Measurements from ENCODE around the gene UNC79. TPM values are rescaled to one million over a fixed set of nuclear protein-coding genes. Genes with fewer than 3 reads are reported as not detected.

The UNC79 gene
- 0.22 and 0.79 TPM in 2 replicates for total RNA-seq

DNA sequence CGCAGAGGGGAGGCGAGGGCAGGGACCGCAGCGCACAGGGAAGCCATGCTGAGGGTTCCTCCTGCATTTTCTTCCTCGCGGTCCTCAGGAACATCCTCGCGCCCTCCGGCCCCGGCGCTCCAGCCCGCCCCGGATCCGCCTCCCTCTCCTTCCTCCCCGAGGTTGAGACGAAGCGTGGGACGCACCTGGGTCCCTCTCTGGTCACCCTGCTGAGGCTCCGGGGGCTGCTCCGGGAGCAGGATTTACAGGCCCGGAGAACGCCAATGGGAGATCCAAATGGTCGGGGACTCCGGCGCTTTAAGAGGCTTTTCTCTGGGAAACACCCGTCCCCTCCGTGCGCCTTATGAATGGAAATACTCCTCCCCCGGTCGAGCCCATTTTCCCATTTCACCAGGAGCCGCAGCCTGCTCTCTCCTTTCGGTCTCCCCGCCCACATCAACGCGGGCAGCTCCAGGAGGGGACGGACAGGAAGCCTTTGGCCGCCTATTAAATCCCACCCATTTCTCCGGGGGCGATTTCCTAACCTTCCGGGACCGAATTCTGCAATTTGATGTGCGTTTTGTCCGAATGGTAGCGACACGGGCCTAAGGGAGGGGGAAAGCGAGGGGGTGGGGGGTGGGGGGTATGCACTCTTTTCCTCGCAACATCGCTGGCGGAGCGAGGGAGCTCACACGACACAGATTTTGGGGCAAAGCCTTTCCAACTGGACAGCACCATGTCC, at the start of gene UNC79:
UNC79 (plus strand) TSS at position 625 of the 721 bp plus-strand sequence; CDS start at position 716, 91 bp downstream.

Small RNAs within 50 kb of the gene (small RNA-seq; reads per million reads assigned to genes)
- gene RF00019 (not detected), gene RF02271 (not detected), gene RNU6-1258P (not detected)

Other genes starting within 250 kb of the UNC79 start
- gene MOAP1, start 246.0 kb upstream of the UNC79 start, total RNA-seq = 4.9 and 5.1 TPM in 2 replicates
- gene LYSET, start 245.6 kb upstream of the UNC79 start, total RNA-seq = 2.7 and 7.8 TPM in 2 replicates
- gene GON7, start 223.9 kb upstream of the UNC79 start, total RNA-seq = 7.9 and 11.1 TPM in 2 replicates
- gene UBR7, start 223.7 kb upstream of the UNC79 start, total RNA-seq = 18.3 and 26.3 TPM in 2 replicates
- 45.5 and 64.3 TPM in 2 replicates for gene BTBD7, start 97.9 kb upstream of the UNC79 start, total RNA-seq
- gene COX8C, start 83.8 kb upstream of the UNC79 start, total RNA-seq = 0.39 TPM in 1 of 2 replicates, not detected in the other